GM23338 (cell line): Measurements from ENCODE around the gene CCDC71L. TPM values are rescaled to one million over a fixed set of nuclear protein-coding genes. Genes with fewer than 3 reads are reported as not detected.

Experiments used
- ATAC-seq: fragments of 200-7000 bp; cut with Tn5 transposase; 3 replicates; pipeline ENCODE4 v1.9.1; 2020
- DNase-seq: peaks from one replicate; pipeline ENCODE4 v3.0.0-alpha.2; 2015; ENCODE audit warnings: low spot score
- H2AFZ ChIP-seq: fragments of 200-600 bp; sonication (generic); 2 replicates; pipeline ENCODE4 v1.8.0; 2016; ENCODE audit warnings: antibody characterized with exemption, mild to moderate bottlenecking, moderate library complexity
- H3F3A ChIP-seq: fragments of 200-600 bp; sonication (generic); replicated peaks from 2 replicates; pipeline ENCODE4 v1.8.0; 2017; ENCODE audit warnings: antibody characterized with exemption, mixed run types, low read depth
- H3K27ac ChIP-seq: fragments of 200-600 bp; sonication (generic); 2 replicates; pipeline ENCODE4 v1.6.1; 2016; ENCODE audit warnings: low read depth
- H3K27me3 ChIP-seq: fragments of 200-600 bp; sonication (generic); 2 replicates; pipeline ENCODE4 v1.8.0; 2016; ENCODE audit warnings: mild to moderate bottlenecking, mixed run types, moderate library complexity; ENCODE audit not compliant: insufficient read depth
- H3K36me3 ChIP-seq: fragments of 200-600 bp; sonication (generic); 2 replicates; pipeline ENCODE4 v1.8.0; 2016; ENCODE audit warnings: mild to moderate bottlenecking; ENCODE audit not compliant: insufficient read depth
- H3K4me1 ChIP-seq: fragments of 200-600 bp; sonication (generic); 2 replicates; pipeline ENCODE4 v1.8.0; 2016; ENCODE audit warnings: mild to moderate bottlenecking, moderate library complexity; ENCODE audit not compliant: insufficient read depth
- H3K4me2 ChIP-seq: fragments of 200-600 bp; sonication (generic); 2 replicates; pipeline ENCODE4 v1.7.1; 2017; ENCODE audit warnings: mixed run types
- H3K4me3 ChIP-seq: fragments of 200-600 bp; sonication (generic); 2 replicates; pipeline ENCODE4 v1.6.1; 2016; ENCODE audit warnings: mixed run types
- H3K79me2 ChIP-seq: fragments of 200-600 bp; sonication (generic); replicated peaks from 2 replicates; pipeline ENCODE4 v1.8.0; 2017; ENCODE audit warnings: mild to moderate bottlenecking; ENCODE audit not compliant: insufficient read depth
- H3K9me2 ChIP-seq: fragments of 200-600 bp; sonication (generic); 2 replicates; pipeline ENCODE4 v1.8.0; 2017; ENCODE audit not compliant: insufficient read depth
- H4K20me1 ChIP-seq: fragments of 200-600 bp; sonication (generic); replicated peaks from 2 replicates; pipeline ENCODE4 v1.8.0; 2017; ENCODE audit warnings: mild to moderate bottlenecking; ENCODE audit not compliant: insufficient read depth
- H3K27ac Mint-ChIP-seq: 2 replicates; pipeline ENCODE4 v1.8.0; 2020; ENCODE audit warnings: inconsistent platforms, mild to moderate bottlenecking, moderate library complexity, mixed read lengths
- H3K27me3 Mint-ChIP-seq: 3 replicates; pipeline ENCODE4 v1.8.0; 2022; ENCODE audit warnings: low read depth, mild to moderate bottlenecking, moderate library complexity, mixed read lengths, inconsistent platforms; ENCODE audit not compliant: insufficient read depth, poor library complexity
- H3K36me3 Mint-ChIP-seq: 3 replicates; pipeline ENCODE4 v1.8.0; 2021; ENCODE audit warnings: low read depth, mild to moderate bottlenecking, inconsistent platforms, moderate library complexity, mixed read lengths
- H3K4me1 Mint-ChIP-seq: 3 replicates; pipeline ENCODE4 v1.8.0; 2020; ENCODE audit warnings: mild to moderate bottlenecking, inconsistent platforms, mixed read lengths
- H3K4me3 Mint-ChIP-seq: 3 replicates; pipeline ENCODE4 v1.8.0; 2021; ENCODE audit warnings: moderate library complexity, mild to moderate bottlenecking, inconsistent platforms, mixed read lengths
- H3K9me3 Mint-ChIP-seq: 3 replicates; pipeline ENCODE4 v1.8.0; 2020; ENCODE audit warnings: moderate library complexity, mild to moderate bottlenecking, inconsistent platforms, mixed read lengths
- CREB1 ChIP-seq: fragments of 250-450 bp; sonication (Bioruptor Pico); IDR thresholded peaks from 2 replicates; pipeline ENCODE4 v1.5.0; 2020; ENCODE audit warnings: low read depth, mild to moderate bottlenecking, moderate library complexity
- EZH2 ChIP-seq: fragments of 200-600 bp; sonication (generic); IDR thresholded peaks from one replicate; pipeline ENCODE4 v1.8.0; 2017; ENCODE audit warnings: antibody characterized with exemption, mild to moderate bottlenecking, low read depth; ENCODE audit not compliant: unreplicated experiment
- EZH2phosphoT487 ChIP-seq: fragments of 200-600 bp; sonication (generic); IDR thresholded peaks from one replicate; pipeline ENCODE4 v1.8.1; 2018; ENCODE audit warnings: antibody characterized with exemption; ENCODE audit not compliant: unreplicated experiment
- JUNB ChIP-seq: IDR thresholded peaks from one replicate; pipeline ENCODE4 v1.6.1; 2016; ENCODE audit warnings: antibody characterized with exemption; ENCODE audit not compliant: unreplicated experiment
- NANOG ChIP-seq: IDR thresholded peaks from 2 replicates; pipeline ENCODE4 v1.6.1; 2016; ENCODE audit warnings: antibody characterized with exemption, borderline replicate concordance
- POLR2AphosphoS5 ChIP-seq: IDR thresholded peaks from 2 replicates; pipeline ENCODE4 v1.6.1; 2016; ENCODE audit warnings: antibody characterized with exemption, low read depth
- STAT1 ChIP-seq: IDR thresholded peaks from one replicate; pipeline ENCODE4 v1.6.1; 2016; ENCODE audit warnings: antibody characterized with exemption; ENCODE audit not compliant: unreplicated experiment
- ZNF114 ChIP-seq: fragments of 250-450 bp; sonication (Bioruptor Pico); IDR thresholded peaks from 2 replicates; pipeline ENCODE4 v1.5.0; 2020; ENCODE audit warnings: mild to moderate bottlenecking, moderate library complexity
- ZNF331 ChIP-seq: fragments of 250-450 bp; sonication (Bioruptor Pico); IDR thresholded peaks from 2 replicates; pipeline ENCODE4 v1.5.0; 2020; ENCODE audit warnings: low read depth, mild to moderate bottlenecking, moderate library complexity
- polyA plus RNA-seq: library from polyadenylated mRNA; unstranded; fragments of >200 nt; fragmentation: Nextera tagmentation; extraction: Ambion mirVana; gene quantifications from 2 replicates; pipeline ENCODE4 v1.2.1, GENCODE V29; 2016
- total RNA-seq: library from RNA; depleted of rRNA; stranded (reverse); fragments of >200 nt; shearing (Covaris generic); gene quantifications from 2 replicates; pipeline ENCODE4 v1.2.3, GENCODE V29; 2014
- TF ChIP-seq, protein P1 (sequence below), 2 experiments: fragments of 200-600 bp in 1 of 2; sonication (generic) in 1 of 2; conservative IDR thresholded peaks; 2 replicates each; pipeline versions ENCODE4 v1.5.1 to v1.6.1; 2016 to 2017; ENCODE audit warnings: antibody characterized with exemption in 2 of 2, low read depth in 2 of 2, mild to moderate bottlenecking in 2 of 2, moderate library complexity in 1 of 2
- TF ChIP-seq, protein P2 (sequence below): IDR thresholded peaks from 2 replicates; pipeline ENCODE4 v1.6.1; 2016; ENCODE audit warnings: antibody characterized with exemption
- TF ChIP-seq, protein P3 (sequence below): IDR thresholded peaks from one replicate; pipeline ENCODE4 v1.6.1; 2018; ENCODE audit warnings: antibody characterized with exemption; ENCODE audit not compliant: unreplicated experiment
- TF ChIP-seq, protein P4 (sequence below): fragments of 250-450 bp; sonication (Bioruptor Pico); IDR thresholded peaks from 2 replicates; pipeline ENCODE4 v1.5.0; 2020; ENCODE audit warnings: mild to moderate bottlenecking, moderate library complexity

CCDC71L gene
- total and polyA plus RNA-seq, 2 experiments from 2014 or later = 8.4 to 32.3 TPM

DNA sequence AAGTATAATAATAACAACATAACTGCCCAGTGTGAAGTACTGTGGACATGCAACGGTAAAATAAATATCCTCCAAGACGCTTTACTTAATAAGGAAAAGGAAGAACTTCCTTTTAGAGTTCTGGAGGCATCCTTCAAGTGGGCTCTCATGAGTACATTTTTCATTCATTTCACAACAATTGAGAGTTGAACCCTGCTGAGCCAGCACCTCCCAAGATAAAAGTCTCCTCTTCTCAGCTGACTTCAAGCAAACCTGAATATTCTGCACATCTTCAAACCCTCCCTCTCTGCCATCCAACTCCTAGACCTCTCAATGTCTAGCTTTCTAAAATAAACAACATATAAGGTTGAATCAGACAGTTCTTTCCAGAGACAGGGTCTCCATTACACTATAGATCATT, 7.5 kb downstream of the CCDC71L start:
- no peaks in the 10 kb centered on the region for H3K9me3 Mint-ChIP-seq
- Histone ChIP-seq H4K20me1 (no peaks in the 10 kb centered on the region), H3K4me1 (no peaks in the 10 kb centered on the region), H3K79me2 (0 out of 2 replicates have a peak, but pooled peaks cover 1% of the 10 kb centered on the region), H3K4me2 (no peak overlapping the region), H3F3A (no peaks in the 10 kb centered on the region), H3K27ac (no peak overlapping the region), H3K4me3 (no peak overlapping the region), H3K9me2 (no peaks in the 10 kb centered on the region), H3K27me3 (no peaks in the 10 kb centered on the region), H2AFZ (no peak overlapping the region), H3K36me3 (no peaks in the 10 kb centered on the region)
- H3K36me3 Mint-ChIP-seq = no peaks in the 10 kb centered on the region
- H3K4me1 Mint-ChIP-seq = peaks cover 8% of the 10 kb centered on the region; the same call in 2 of the 3 replicates
- H3K4me3 Mint-ChIP-seq = no peak overlapping the region
- H3K27me3 Mint-ChIP-seq = no peaks in the 10 kb centered on the region
- DNase-seq = no peak
- no peak overlapping the region for H3K27ac Mint-ChIP-seq
- ATAC-seq = no peak
- TF ChIP-seq, protein P1, sequence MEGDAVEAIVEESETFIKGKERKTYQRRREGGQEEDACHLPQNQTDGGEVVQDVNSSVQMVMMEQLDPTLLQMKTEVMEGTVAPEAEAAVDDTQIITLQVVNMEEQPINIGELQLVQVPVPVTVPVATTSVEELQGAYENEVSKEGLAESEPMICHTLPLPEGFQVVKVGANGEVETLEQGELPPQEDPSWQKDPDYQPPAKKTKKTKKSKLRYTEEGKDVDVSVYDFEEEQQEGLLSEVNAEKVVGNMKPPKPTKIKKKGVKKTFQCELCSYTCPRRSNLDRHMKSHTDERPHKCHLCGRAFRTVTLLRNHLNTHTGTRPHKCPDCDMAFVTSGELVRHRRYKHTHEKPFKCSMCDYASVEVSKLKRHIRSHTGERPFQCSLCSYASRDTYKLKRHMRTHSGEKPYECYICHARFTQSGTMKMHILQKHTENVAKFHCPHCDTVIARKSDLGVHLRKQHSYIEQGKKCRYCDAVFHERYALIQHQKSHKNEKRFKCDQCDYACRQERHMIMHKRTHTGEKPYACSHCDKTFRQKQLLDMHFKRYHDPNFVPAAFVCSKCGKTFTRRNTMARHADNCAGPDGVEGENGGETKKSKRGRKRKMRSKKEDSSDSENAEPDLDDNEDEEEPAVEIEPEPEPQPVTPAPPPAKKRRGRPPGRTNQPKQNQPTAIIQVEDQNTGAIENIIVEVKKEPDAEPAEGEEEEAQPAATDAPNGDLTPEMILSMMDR (conservative IDR thresholded peaks at IDR 0.05; ENCODE audit: low read depth in 2 of 2) = no peak
- TF ChIP-seq JUNB (no peak), CREB1 (CRISPR knock-in tag) (no peak), STAT1 (no peak), NANOG (no peak), EZH2phosphoT487 (no peak), EZH2 (no peak), POLR2AphosphoS5 (no peak), ZNF331 (no peak), ZNF114 (no peak)
- TF ChIP-seq, protein P2, sequence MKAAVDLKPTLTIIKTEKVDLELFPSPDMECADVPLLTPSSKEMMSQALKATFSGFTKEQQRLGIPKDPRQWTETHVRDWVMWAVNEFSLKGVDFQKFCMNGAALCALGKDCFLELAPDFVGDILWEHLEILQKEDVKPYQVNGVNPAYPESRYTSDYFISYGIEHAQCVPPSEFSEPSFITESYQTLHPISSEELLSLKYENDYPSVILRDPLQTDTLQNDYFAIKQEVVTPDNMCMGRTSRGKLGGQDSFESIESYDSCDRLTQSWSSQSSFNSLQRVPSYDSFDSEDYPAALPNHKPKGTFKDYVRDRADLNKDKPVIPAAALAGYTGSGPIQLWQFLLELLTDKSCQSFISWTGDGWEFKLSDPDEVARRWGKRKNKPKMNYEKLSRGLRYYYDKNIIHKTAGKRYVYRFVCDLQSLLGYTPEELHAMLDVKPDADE = no peak
- TF ChIP-seq, protein P3, sequence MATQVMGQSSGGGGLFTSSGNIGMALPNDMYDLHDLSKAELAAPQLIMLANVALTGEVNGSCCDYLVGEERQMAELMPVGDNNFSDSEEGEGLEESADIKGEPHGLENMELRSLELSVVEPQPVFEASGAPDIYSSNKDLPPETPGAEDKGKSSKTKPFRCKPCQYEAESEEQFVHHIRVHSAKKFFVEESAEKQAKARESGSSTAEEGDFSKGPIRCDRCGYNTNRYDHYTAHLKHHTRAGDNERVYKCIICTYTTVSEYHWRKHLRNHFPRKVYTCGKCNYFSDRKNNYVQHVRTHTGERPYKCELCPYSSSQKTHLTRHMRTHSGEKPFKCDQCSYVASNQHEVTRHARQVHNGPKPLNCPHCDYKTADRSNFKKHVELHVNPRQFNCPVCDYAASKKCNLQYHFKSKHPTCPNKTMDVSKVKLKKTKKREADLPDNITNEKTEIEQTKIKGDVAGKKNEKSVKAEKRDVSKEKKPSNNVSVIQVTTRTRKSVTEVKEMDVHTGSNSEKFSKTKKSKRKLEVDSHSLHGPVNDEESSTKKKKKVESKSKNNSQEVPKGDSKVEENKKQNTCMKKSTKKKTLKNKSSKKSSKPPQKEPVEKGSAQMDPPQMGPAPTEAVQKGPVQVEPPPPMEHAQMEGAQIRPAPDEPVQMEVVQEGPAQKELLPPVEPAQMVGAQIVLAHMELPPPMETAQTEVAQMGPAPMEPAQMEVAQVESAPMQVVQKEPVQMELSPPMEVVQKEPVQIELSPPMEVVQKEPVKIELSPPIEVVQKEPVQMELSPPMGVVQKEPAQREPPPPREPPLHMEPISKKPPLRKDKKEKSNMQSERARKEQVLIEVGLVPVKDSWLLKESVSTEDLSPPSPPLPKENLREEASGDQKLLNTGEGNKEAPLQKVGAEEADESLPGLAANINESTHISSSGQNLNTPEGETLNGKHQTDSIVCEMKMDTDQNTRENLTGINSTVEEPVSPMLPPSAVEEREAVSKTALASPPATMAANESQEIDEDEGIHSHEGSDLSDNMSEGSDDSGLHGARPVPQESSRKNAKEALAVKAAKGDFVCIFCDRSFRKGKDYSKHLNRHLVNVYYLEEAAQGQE = no peak
- TF ChIP-seq, protein P4, sequence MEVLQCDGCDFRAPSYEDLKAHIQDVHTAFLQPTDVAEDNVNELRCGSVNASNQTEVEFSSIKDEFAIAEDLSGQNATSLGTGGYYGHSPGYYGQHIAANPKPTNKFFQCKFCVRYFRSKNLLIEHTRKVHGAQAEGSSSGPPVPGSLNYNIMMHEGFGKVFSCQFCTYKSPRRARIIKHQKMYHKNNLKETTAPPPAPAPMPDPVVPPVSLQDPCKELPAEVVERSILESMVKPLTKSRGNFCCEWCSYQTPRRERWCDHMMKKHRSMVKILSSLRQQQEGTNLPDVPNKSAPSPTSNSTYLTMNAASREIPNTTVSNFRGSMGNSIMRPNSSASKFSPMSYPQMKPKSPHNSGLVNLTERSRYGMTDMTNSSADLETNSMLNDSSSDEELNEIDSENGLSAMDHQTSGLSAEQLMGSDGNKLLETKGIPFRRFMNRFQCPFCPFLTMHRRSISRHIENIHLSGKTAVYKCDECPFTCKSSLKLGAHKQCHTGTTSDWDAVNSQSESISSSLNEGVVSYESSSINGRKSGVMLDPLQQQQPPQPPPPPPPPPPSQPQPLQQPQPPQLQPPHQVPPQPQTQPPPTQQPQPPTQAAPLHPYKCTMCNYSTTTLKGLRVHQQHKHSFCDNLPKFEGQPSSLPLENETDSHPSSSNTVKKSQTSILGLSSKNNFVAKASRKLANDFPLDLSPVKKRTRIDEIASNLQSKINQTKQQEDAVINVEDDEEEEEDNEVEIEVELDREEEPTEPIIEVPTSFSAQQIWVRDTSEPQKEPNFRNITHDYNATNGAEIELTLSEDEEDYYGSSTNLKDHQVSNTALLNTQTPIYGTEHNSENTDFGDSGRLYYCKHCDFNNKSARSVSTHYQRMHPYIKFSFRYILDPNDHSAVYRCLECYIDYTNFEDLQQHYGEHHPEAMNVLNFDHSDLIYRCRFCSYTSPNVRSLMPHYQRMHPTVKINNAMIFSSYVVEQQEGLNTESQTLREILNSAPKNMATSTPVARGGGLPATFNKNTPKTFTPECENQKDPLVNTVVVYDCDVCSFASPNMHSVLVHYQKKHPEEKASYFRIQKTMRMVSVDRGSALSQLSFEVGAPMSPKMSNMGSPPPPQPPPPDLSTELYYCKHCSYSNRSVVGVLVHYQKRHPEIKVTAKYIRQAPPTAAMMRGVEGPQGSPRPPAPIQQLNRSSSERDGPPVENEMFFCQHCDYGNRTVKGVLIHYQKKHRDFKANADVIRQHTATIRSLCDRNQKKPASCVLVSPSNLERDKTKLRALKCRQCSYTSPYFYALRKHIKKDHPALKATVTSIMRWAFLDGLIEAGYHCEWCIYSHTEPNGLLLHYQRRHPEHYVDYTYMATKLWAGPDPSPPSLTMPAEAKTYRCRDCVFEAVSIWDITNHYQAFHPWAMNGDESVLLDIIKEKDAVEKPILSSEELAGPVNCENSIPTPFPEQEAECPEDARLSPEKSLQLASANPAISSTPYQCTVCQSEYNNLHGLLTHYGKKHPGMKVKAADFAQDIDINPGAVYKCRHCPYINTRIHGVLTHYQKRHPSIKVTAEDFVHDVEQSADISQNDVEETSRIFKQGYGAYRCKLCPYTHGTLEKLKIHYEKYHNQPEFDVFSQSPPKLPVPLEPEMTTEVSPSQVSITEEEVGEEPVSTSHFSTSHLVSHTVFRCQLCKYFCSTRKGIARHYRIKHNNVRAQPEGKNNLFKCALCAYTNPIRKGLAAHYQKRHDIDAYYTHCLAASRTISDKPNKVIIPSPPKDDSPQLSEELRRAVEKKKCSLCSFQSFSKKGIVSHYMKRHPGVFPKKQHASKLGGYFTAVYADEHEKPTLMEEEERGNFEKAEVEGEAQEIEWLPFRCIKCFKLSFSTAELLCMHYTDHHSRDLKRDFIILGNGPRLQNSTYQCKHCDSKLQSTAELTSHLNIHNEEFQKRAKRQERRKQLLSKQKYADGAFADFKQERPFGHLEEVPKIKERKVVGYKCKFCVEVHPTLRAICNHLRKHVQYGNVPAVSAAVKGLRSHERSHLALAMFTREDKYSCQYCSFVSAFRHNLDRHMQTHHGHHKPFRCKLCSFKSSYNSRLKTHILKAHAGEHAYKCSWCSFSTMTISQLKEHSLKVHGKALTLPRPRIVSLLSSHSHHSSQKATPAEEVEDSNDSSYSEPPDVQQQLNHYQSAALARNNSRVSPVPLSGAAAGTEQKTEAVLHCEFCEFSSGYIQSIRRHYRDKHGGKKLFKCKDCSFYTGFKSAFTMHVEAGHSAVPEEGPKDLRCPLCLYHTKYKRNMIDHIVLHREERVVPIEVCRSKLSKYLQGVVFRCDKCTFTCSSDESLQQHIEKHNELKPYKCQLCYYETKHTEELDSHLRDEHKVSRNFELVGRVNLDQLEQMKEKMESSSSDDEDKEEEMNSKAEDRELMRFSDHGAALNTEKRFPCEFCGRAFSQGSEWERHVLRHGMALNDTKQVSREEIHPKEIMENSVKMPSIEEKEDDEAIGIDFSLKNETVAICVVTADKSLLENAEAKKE = no peak
